Neural cell (in vitro differentiated cells): ENCODE measurements around the gene UPB1. TPM values are rescaled to one million over a fixed set of nuclear protein-coding genes. Genes with fewer than 3 reads are reported as not detected.

Experiments
- H2AFZ ChIP-seq: fragments of 200-600, 300-800 bp; sonication (generic), shearing (Covaris generic); 2 replicates; pipeline ENCODE4 v1.6.0; 2014; ENCODE audit warnings: low read depth, mild to moderate bottlenecking, antibody characterized with exemption, low read length, moderate library complexity
- H3F3A ChIP-seq: fragments of 200-600 bp; shearing (Covaris generic); 2 replicates; pipeline ENCODE4 v1.6.1; 2016; ENCODE audit warnings: mild to moderate bottlenecking, moderate library complexity, mixed read lengths, antibody characterized with exemption, low read length; ENCODE audit not compliant: insufficient read depth, poor library complexity, severe bottlenecking
- H3K27ac ChIP-seq: fragments of 200-600, 300-800 bp; sonication (generic), shearing (Covaris generic); 2 replicates; pipeline ENCODE4 v1.5.1; 2014; ENCODE audit warnings: mild to moderate bottlenecking, low read length, moderate library complexity
- H3K27me3 ChIP-seq: fragments of 300-800, 200-600 bp; sonication (generic), shearing (Covaris generic); 2 replicates; pipeline ENCODE4 v1.6.0; 2014; ENCODE audit warnings: mild to moderate bottlenecking, low read depth, low read length, moderate library complexity; ENCODE audit not compliant: insufficient read depth
- H3K36me3 ChIP-seq: fragments of 300-800, 200-600 bp; sonication (generic), shearing (Covaris generic); 2 replicates; pipeline ENCODE4 v1.5.1; 2014; ENCODE audit warnings: mild to moderate bottlenecking, antibody characterized with exemption, low read length, moderate library complexity; ENCODE audit not compliant: insufficient read depth
- H3K4me2 ChIP-seq: fragments of 300-800, 200-600 bp; sonication (generic), shearing (Covaris generic); 2 replicates; pipeline ENCODE4 v1.6.0; 2014; ENCODE audit warnings: mild to moderate bottlenecking, low read length
- H3K4me3 ChIP-seq: fragments of 300-800, 200-600 bp; sonication (generic), shearing (Covaris generic); 2 replicates; pipeline ENCODE4 v1.5.1; 2014; ENCODE audit warnings: mild to moderate bottlenecking, low read length, moderate library complexity
- H3K79me2 ChIP-seq: fragments of 200-600 bp; shearing (Covaris generic); replicated peaks from 2 replicates; pipeline ENCODE4 v1.6.0; 2014; ENCODE audit warnings: mild to moderate bottlenecking, low read length, moderate library complexity; ENCODE audit not compliant: insufficient read depth
- H3K9ac ChIP-seq: fragments of 300-800, 200-600 bp; sonication (generic), shearing (Covaris generic); 2 replicates; pipeline ENCODE4 v1.6.1; 2016; ENCODE audit warnings: mild to moderate bottlenecking, low read length, mixed read lengths
- H3K9me2 ChIP-seq: fragments of 200-600 bp; shearing (Covaris generic); 2 replicates; pipeline ENCODE4 v1.6.1; 2016; ENCODE audit warnings: mild to moderate bottlenecking, low read length, mixed read lengths; ENCODE audit not compliant: insufficient read depth
- H3K9me3 ChIP-seq: fragments of 200-600, 300-800 bp; sonication (generic), shearing (Covaris generic); 2 replicates; pipeline ENCODE4 v1.6.1; 2016; ENCODE audit warnings: mild to moderate bottlenecking, mixed run types, low read length, moderate library complexity, mixed read lengths
- H4K20me1 ChIP-seq: fragments of 200-600 bp; shearing (Covaris generic); 2 replicates; pipeline ENCODE4 v1.6.1; 2016; ENCODE audit warnings: mild to moderate bottlenecking, mixed run types; ENCODE audit not compliant: insufficient read depth
- EP300 ChIP-seq: fragments of 450-650 bp; conservative IDR thresholded peaks from 2 replicates; pipeline ENCODE4 v1.6.1; 2014; ENCODE audit warnings: antibody characterized with exemption, mild to moderate bottlenecking, moderate library complexity; ENCODE audit not compliant: poor library complexity, severe bottlenecking
- EZH2 ChIP-seq: fragments of 200-600, 300-800 bp; shearing (Covaris generic), sonication (generic); IDR thresholded peaks from 2 replicates; pipeline ENCODE4 v1.6.1; 2014; ENCODE audit warnings: antibody characterized with exemption, low read length, borderline replicate concordance, mild to moderate bottlenecking; ENCODE audit not compliant: insufficient read depth, poor library complexity, severe bottlenecking
- MXI1 ChIP-seq: fragments of 450-650 bp; conservative IDR thresholded peaks from 2 replicates; pipeline ENCODE4 v1.6.1; 2014; ENCODE audit warnings: antibody characterized with exemption, mild to moderate bottlenecking; ENCODE audit not compliant: poor library complexity, severe bottlenecking
- POLR2AphosphoS5 ChIP-seq: IDR thresholded peaks from 2 replicates; pipeline ENCODE4 v1.6.1; 2012
- RAD21 ChIP-seq: fragments of 450-650 bp; conservative IDR thresholded peaks from 2 replicates; pipeline ENCODE4 v1.6.1; 2014; ENCODE audit warnings: antibody characterized with exemption, mild to moderate bottlenecking, moderate library complexity
- SMC3 ChIP-seq: fragments of 450-650 bp; conservative IDR thresholded peaks from 2 replicates; pipeline ENCODE4 v1.6.1; 2014; ENCODE audit warnings: antibody characterized with exemption, mild to moderate bottlenecking, moderate library complexity; ENCODE audit not compliant: poor library complexity
- TAF1 ChIP-seq: IDR thresholded peaks from 2 replicates; pipeline ENCODE4 v1.6.1; 2012; ENCODE audit warnings: low read depth
- polyA plus RNA-seq: library from polyadenylated mRNA; depleted of rRNA; stranded (reverse); fragments of >200 nt; gene quantifications from 2 replicates; pipeline ENCODE4 v1.2.3, GENCODE V29; 2014
- TF ChIP-seq, protein P1 (sequence below): IDR thresholded peaks from 2 replicates; pipeline ENCODE4 v1.6.1; 2012; ENCODE audit warnings: borderline replicate concordance
- TF ChIP-seq, protein P2 (sequence below): fragments of 450-650 bp; IDR thresholded peaks from 2 replicates; pipeline ENCODE4 v1.5.1; 2014; ENCODE audit warnings: antibody characterized with exemption, mild to moderate bottlenecking, moderate library complexity; ENCODE audit not compliant: poor library complexity, severe bottlenecking

The UPB1 gene
- polyA plus RNA-seq, 1 donor from 2014 or later = 0.12 TPM

- Histone ChIP-seq H2AFZ (no peak overlapping the region), H3K27ac (no peak overlapping the region), H3K9ac (no peak overlapping the region), H3K79me2 (no peaks in the 10 kb centered on the region), H3K27me3 (no peaks in the 10 kb centered on the region), H3F3A (no peaks in the 10 kb centered on the region), H3K4me3 (no peak overlapping the region), H3K9me3 (no peaks in the 10 kb centered on the region), H3K4me2 (no peak overlapping the region), H4K20me1 (no peaks in the 10 kb centered on the region), H3K9me2 (no peaks in the 10 kb centered on the region), H3K36me3 (no peaks in the 10 kb centered on the region)
- no peak for TF ChIP-seq EZH2
- TF ChIP-seq TAF1 = no peak
- TF ChIP-seq, protein P1, sequence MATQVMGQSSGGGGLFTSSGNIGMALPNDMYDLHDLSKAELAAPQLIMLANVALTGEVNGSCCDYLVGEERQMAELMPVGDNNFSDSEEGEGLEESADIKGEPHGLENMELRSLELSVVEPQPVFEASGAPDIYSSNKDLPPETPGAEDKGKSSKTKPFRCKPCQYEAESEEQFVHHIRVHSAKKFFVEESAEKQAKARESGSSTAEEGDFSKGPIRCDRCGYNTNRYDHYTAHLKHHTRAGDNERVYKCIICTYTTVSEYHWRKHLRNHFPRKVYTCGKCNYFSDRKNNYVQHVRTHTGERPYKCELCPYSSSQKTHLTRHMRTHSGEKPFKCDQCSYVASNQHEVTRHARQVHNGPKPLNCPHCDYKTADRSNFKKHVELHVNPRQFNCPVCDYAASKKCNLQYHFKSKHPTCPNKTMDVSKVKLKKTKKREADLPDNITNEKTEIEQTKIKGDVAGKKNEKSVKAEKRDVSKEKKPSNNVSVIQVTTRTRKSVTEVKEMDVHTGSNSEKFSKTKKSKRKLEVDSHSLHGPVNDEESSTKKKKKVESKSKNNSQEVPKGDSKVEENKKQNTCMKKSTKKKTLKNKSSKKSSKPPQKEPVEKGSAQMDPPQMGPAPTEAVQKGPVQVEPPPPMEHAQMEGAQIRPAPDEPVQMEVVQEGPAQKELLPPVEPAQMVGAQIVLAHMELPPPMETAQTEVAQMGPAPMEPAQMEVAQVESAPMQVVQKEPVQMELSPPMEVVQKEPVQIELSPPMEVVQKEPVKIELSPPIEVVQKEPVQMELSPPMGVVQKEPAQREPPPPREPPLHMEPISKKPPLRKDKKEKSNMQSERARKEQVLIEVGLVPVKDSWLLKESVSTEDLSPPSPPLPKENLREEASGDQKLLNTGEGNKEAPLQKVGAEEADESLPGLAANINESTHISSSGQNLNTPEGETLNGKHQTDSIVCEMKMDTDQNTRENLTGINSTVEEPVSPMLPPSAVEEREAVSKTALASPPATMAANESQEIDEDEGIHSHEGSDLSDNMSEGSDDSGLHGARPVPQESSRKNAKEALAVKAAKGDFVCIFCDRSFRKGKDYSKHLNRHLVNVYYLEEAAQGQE = no peak
- no peak for TF ChIP-seq EP300
- TF ChIP-seq RAD21 = no peak
- TF ChIP-seq MXI1 = no peak
- TF ChIP-seq SMC3 = no peak
- no peak for TF ChIP-seq POLR2AphosphoS5
- TF ChIP-seq, protein P2, sequence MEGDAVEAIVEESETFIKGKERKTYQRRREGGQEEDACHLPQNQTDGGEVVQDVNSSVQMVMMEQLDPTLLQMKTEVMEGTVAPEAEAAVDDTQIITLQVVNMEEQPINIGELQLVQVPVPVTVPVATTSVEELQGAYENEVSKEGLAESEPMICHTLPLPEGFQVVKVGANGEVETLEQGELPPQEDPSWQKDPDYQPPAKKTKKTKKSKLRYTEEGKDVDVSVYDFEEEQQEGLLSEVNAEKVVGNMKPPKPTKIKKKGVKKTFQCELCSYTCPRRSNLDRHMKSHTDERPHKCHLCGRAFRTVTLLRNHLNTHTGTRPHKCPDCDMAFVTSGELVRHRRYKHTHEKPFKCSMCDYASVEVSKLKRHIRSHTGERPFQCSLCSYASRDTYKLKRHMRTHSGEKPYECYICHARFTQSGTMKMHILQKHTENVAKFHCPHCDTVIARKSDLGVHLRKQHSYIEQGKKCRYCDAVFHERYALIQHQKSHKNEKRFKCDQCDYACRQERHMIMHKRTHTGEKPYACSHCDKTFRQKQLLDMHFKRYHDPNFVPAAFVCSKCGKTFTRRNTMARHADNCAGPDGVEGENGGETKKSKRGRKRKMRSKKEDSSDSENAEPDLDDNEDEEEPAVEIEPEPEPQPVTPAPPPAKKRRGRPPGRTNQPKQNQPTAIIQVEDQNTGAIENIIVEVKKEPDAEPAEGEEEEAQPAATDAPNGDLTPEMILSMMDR = no peak
Observed at GRCh38 chr22:24523873-24524272, 28.7 kb downstream of the UPB1 start.

DNA sequence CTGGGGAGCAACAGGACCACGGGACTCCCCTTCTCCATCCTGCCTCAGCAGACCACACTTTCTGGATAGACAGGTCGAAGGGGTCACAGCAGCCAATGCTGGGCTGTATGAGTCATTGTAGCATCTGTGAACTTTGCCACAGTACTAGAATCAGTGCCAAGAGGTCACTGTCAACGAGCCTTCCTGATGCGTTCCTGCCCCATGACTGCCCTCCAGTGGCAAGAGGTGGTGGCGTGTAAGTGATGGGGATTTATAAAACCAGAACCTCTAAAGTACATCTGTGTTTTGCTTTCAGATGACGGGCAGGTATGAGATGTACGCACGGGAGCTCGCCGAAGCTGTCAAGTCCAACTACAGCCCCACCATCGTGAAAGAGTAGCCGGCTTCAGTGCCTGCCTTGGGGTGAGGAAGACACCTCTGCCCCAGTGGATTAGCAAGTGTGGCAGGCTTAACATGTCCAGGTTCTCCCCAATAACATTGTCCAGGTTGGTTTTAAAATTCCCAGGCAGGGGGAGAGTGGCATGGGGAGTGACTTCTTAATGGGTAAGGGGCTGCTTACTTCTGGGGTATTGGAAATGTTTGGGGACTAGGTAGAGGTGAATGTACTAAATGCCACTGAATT, 30.4 kb downstream of the UPB1 start:
- no peaks in the 10 kb centered on the region for H3K9me3 ChIP-seq
- H3K27me3 ChIP-seq = no peaks in the 10 kb centered on the region
- no peak overlapping the region for H2AFZ ChIP-seq
- no peaks in the 10 kb centered on the region for H3K36me3 ChIP-seq
- no peak overlapping the region for H3K4me2 ChIP-seq
- no peaks in the 10 kb centered on the region for H4K20me1 ChIP-seq
- no peaks in the 10 kb centered on the region for H3K9me2 ChIP-seq
- no peak overlapping the region for H3K4me3 ChIP-seq
- TF ChIP-seq SMC3 (peak; percentile 88), POLR2AphosphoS5 (no peak), RAD21 (peak; percentile 83)
- TF ChIP-seq, protein P2 = peak; percentile 90
- no peak overlapping the region for H3K27ac ChIP-seq
- H3K9ac ChIP-seq = no peak overlapping the region
- no peaks in the 10 kb centered on the region for H3K79me2 ChIP-seq
- no peaks in the 10 kb centered on the region for H3F3A ChIP-seq
